ENCODE results near the gene TNFRSF1A.

TNFRSF1A gene

GRCh38 chr12:6328945-6329702, 12.8 kb downstream of the TNFRSF1A start:
- no peak overlapping the region for H3K4me3 ChIP-seq (ENCODE audit: low read length)
- no peaks in the 10 kb centered on the region for H3F3A ChIP-seq (ENCODE audit: control insufficient read depth, insufficient read depth)
- peaks cover 62% of the 10 kb centered on the region for H3K36me3 ChIP-seq (ENCODE audit: control insufficient read depth, low read length)
- no peaks in the 10 kb centered on the region for H3K9me2 ChIP-seq (replicated peaks; ENCODE audit: control insufficient read depth, low read length)
- H3K9me3 ChIP-seq (ENCODE audit: control insufficient read depth, insufficient read depth, low read length): no peaks in the 10 kb centered on the region
- H3K27me3 ChIP-seq (ENCODE audit: control insufficient read depth, low read length): no peaks in the 10 kb centered on the region
- H3K4me1 ChIP-seq (ENCODE audit: control insufficient read depth, low read length): peaks cover 33% of the 10 kb centered on the region
- H4K20me1 ChIP-seq (ENCODE audit: control insufficient read depth, insufficient read depth, low read depth, low read length): no peaks in the 10 kb centered on the region
- no peak overlapping the region for H3K27ac ChIP-seq (ENCODE audit: low read depth, low read length)
- H3K4me2 ChIP-seq (ENCODE audit: low read length): no peak overlapping the region
- peaks cover 2% of the 10 kb centered on the region; the same call in 1 of the 2 replicates for H3K79me2 ChIP-seq (ENCODE audit: control insufficient read depth, low read length)
- no peak for TF ChIP-seq EZH2phosphoT487 (IDR thresholded peaks at IDR 0.05; ENCODE audit: borderline replicate concordance, low read length)
- no peak for TF ChIP-seq CTCF (IDR thresholded peaks at IDR 0.05; ENCODE audit: low read depth, low read length, poor library complexity, severe bottlenecking)

GRCh38 chr12:6328045-6328779, 13.7 kb downstream of the TNFRSF1A start:
- Histone ChIP-seq H3K4me1 (ENCODE audit: control insufficient read depth, low read length) (peaks cover 41% of the 10 kb centered on the region), H3K27ac (ENCODE audit: low read depth, low read length) (no peak overlapping the region), H3F3A (ENCODE audit: control insufficient read depth, insufficient read depth) (no peaks in the 10 kb centered on the region)

GRCh38 chr12:6327229-6328041, 14.4 kb downstream of the TNFRSF1A start:
- H3F3A ChIP-seq (ENCODE audit: control insufficient read depth, insufficient read depth): no peaks in the 10 kb centered on the region
- H3K9me2 ChIP-seq (replicated peaks; ENCODE audit: control insufficient read depth, low read length): no peaks in the 10 kb centered on the region
- no peaks in the 10 kb centered on the region for H3K79me2 ChIP-seq (ENCODE audit: control insufficient read depth, low read length)
- peaks cover 48% of the 10 kb centered on the region for H3K4me1 ChIP-seq (ENCODE audit: control insufficient read depth, low read length)
- H3K4me3 ChIP-seq (ENCODE audit: low read length): no peak overlapping the region
- H3K27me3 ChIP-seq (ENCODE audit: control insufficient read depth, low read length): no peaks in the 10 kb centered on the region
- no peak overlapping the region for H3K27ac ChIP-seq (ENCODE audit: low read depth, low read length)
- H4K20me1 ChIP-seq (ENCODE audit: control insufficient read depth, insufficient read depth, low read depth, low read length): no peaks in the 10 kb centered on the region
- no peaks in the 10 kb centered on the region for H3K9me3 ChIP-seq (ENCODE audit: control insufficient read depth, insufficient read depth, low read length)
- TF ChIP-seq EZH2phosphoT487 (IDR thresholded peaks at IDR 0.05; ENCODE audit: borderline replicate concordance, low read length) (no peak), CTCF (IDR thresholded peaks at IDR 0.05; ENCODE audit: low read depth, low read length, poor library complexity, severe bottlenecking) (no peak)
- H3K4me2 ChIP-seq (ENCODE audit: low read length): no peak overlapping the region
- peaks cover 45% of the 10 kb centered on the region for H3K36me3 ChIP-seq (ENCODE audit: control insufficient read depth, low read length)

More at GRCh38 chr12:6328045-6328779, 13.7 kb downstream of the TNFRSF1A start:
- Histone ChIP-seq H3K27me3 (ENCODE audit: control insufficient read depth, low read length) (no peaks in the 10 kb centered on the region), H4K20me1 (ENCODE audit: control insufficient read depth, insufficient read depth, low read depth, low read length) (no peaks in the 10 kb centered on the region), H3K79me2 (ENCODE audit: control insufficient read depth, low read length) (no peaks in the 10 kb centered on the region), H3K4me2 (ENCODE audit: low read length) (no peak overlapping the region), H3K9me3 (ENCODE audit: control insufficient read depth, insufficient read depth, low read length) (no peaks in the 10 kb centered on the region), H3K4me3 (ENCODE audit: low read length) (no peak overlapping the region), H3K9me2 (replicated peaks; ENCODE audit: control insufficient read depth, low read length) (no peaks in the 10 kb centered on the region), H3K36me3 (ENCODE audit: control insufficient read depth, low read length) (peaks cover 52% of the 10 kb centered on the region)
- no peak for TF ChIP-seq CTCF (IDR thresholded peaks at IDR 0.05; ENCODE audit: low read depth, low read length, poor library complexity, severe bottlenecking)
- TF ChIP-seq EZH2phosphoT487 (IDR thresholded peaks at IDR 0.05; ENCODE audit: borderline replicate concordance, low read length): no peak

Data from DOHH2 (cell line).